ENCODE measurements around the gene HTR5A.

HTR5A gene

GRCh38 chr7:155057076-155057475 is 13.0 kb upstream of the HTR5A start:
- H3K27me3 ChIP-seq (ENCODE audit: insufficient read depth, low read length, poor library complexity): no peaks in the 10 kb centered on the region
- H4K20me1 ChIP-seq (ENCODE audit: insufficient read depth, low read length): no peaks in the 10 kb centered on the region
- no peak for ATAC-seq (ENCODE audit: insufficient read depth, low read depth)
- no peak overlapping the region for H3K27ac ChIP-seq (ENCODE audit: low read length)
- H2AFZ ChIP-seq (ENCODE audit: low read depth, low read length): no peak overlapping the region
- no peaks in the 10 kb centered on the region for H3K79me2 ChIP-seq (ENCODE audit: insufficient read depth, low read length)
- H3K4me1 ChIP-seq (ENCODE audit: insufficient read depth, low read length): no peaks in the 10 kb centered on the region
- H3K9me3 ChIP-seq (ENCODE audit: insufficient read depth, low read length, severe bottlenecking): no peaks in the 10 kb centered on the region
- no peak for DNase-seq
- no peaks in the 10 kb centered on the region for H3K36me3 ChIP-seq (ENCODE audit: insufficient read depth, low read length)
- no peak overlapping the region for H3K4me2 ChIP-seq (ENCODE audit: insufficient read depth, low read length)
- no peak overlapping the region for H3K4me3 ChIP-seq (ENCODE audit: low read depth in 1 of 2, low read length in 2 of 2)
- TF ChIP-seq, protein P1, sequence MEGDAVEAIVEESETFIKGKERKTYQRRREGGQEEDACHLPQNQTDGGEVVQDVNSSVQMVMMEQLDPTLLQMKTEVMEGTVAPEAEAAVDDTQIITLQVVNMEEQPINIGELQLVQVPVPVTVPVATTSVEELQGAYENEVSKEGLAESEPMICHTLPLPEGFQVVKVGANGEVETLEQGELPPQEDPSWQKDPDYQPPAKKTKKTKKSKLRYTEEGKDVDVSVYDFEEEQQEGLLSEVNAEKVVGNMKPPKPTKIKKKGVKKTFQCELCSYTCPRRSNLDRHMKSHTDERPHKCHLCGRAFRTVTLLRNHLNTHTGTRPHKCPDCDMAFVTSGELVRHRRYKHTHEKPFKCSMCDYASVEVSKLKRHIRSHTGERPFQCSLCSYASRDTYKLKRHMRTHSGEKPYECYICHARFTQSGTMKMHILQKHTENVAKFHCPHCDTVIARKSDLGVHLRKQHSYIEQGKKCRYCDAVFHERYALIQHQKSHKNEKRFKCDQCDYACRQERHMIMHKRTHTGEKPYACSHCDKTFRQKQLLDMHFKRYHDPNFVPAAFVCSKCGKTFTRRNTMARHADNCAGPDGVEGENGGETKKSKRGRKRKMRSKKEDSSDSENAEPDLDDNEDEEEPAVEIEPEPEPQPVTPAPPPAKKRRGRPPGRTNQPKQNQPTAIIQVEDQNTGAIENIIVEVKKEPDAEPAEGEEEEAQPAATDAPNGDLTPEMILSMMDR (IDR thresholded peaks at IDR 0.05; ENCODE audit: borderline replicate concordance, extremely low read depth, low read length, poor library complexity, severe bottlenecking): no peak
- TF ChIP-seq EZH2 (IDR thresholded peaks at IDR 0.05; ENCODE audit: borderline replicate concordance, low read depth, low read length, severe bottlenecking): no peak
- H3K9ac ChIP-seq (ENCODE audit: low read depth, low read length): no peak overlapping the region

DNA sequence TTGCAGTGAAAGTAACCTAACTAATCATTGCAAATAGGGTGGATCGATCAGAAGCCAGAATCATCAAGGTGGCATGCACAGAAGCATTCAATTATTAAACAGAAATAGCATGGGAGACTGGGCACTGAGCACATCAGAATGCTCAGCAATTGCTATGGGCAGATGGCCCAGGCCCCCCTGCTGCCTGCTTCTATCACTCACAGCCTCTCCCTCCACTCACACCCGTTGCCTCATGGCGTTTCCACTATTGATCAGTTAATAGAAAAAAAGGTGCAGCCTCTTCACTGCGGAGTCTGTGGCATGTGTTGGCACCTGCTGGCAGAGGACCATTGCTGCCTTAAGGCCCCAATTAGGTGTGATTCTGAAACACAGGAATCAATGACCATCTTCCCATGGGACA is 11.2 kb upstream of the HTR5A start:
- ATAC-seq (ENCODE audit: insufficient read depth, low read depth) (no peak), DNase-seq (no peak)
- no peak overlapping the region for H3K4me3 ChIP-seq (ENCODE audit: low read depth in 1 of 2, low read length in 2 of 2)
- no peak overlapping the region for H2AFZ ChIP-seq (ENCODE audit: low read depth, low read length)
- no peak overlapping the region for H3K9ac ChIP-seq (ENCODE audit: low read depth, low read length)
- H3K4me2 ChIP-seq (ENCODE audit: insufficient read depth, low read length): no peak overlapping the region
- H3K79me2 ChIP-seq (ENCODE audit: insufficient read depth, low read length): no peaks in the 10 kb centered on the region
- TF ChIP-seq, protein P1 (IDR thresholded peaks at IDR 0.05; ENCODE audit: borderline replicate concordance, extremely low read depth, low read length, poor library complexity, severe bottlenecking): no peak
- TF ChIP-seq EZH2 (IDR thresholded peaks at IDR 0.05; ENCODE audit: borderline replicate concordance, low read depth, low read length, severe bottlenecking): no peak
- H3K4me1 ChIP-seq (ENCODE audit: insufficient read depth, low read length): no peaks in the 10 kb centered on the region
- H3K27ac ChIP-seq (ENCODE audit: low read length): no peak overlapping the region
- no peaks in the 10 kb centered on the region for H3K27me3 ChIP-seq (ENCODE audit: insufficient read depth, low read length, poor library complexity)
- H3K9me3 ChIP-seq (ENCODE audit: insufficient read depth, low read length, severe bottlenecking): no peaks in the 10 kb centered on the region
- no peaks in the 10 kb centered on the region for H3K36me3 ChIP-seq (ENCODE audit: insufficient read depth, low read length)
- no peaks in the 10 kb centered on the region for H4K20me1 ChIP-seq (ENCODE audit: insufficient read depth, low read length)

GRCh38 chr7:155059703-155060102 is 10.4 kb upstream of the HTR5A start:
- Histone ChIP-seq H4K20me1 (ENCODE audit: insufficient read depth, low read length) (peaks cover 2% of the 10 kb centered on the region; the same call in 1 of the 2 replicates), H3K27me3 (ENCODE audit: insufficient read depth, low read length, poor library complexity) (no peaks in the 10 kb centered on the region), H3K9me3 (ENCODE audit: insufficient read depth, low read length, severe bottlenecking) (no peaks in the 10 kb centered on the region), H3K4me2 (ENCODE audit: insufficient read depth, low read length) (no peak overlapping the region), H3K4me3 (ENCODE audit: low read depth in 1 of 2, low read length in 2 of 2) (no peak overlapping the region), H2AFZ (ENCODE audit: low read depth, low read length) (no peak overlapping the region), H3K79me2 (ENCODE audit: insufficient read depth, low read length) (no peaks in the 10 kb centered on the region), H3K4me1 (ENCODE audit: insufficient read depth, low read length) (no peaks in the 10 kb centered on the region), H3K27ac (ENCODE audit: low read length) (no peak overlapping the region), H3K36me3 (ENCODE audit: insufficient read depth, low read length) (no peaks in the 10 kb centered on the region), H3K9ac (ENCODE audit: low read depth, low read length) (no peak overlapping the region)
- no peak for ATAC-seq (ENCODE audit: insufficient read depth, low read depth)
- TF ChIP-seq EZH2 (IDR thresholded peaks at IDR 0.05; ENCODE audit: borderline replicate concordance, low read depth, low read length, severe bottlenecking): no peak
- TF ChIP-seq, protein P1 (IDR thresholded peaks at IDR 0.05; ENCODE audit: borderline replicate concordance, extremely low read depth, low read length, poor library complexity, severe bottlenecking): no peak
- no peak for DNase-seq

- DNase-seq (no peak), ATAC-seq (ENCODE audit: insufficient read depth, low read depth) (no peak)
- Histone ChIP-seq H3K36me3 (ENCODE audit: insufficient read depth, low read length) (no peaks in the 10 kb centered on the region), H3K79me2 (ENCODE audit: insufficient read depth, low read length) (no peaks in the 10 kb centered on the region), H3K4me2 (ENCODE audit: insufficient read depth, low read length) (no peak overlapping the region), H3K27me3 (ENCODE audit: insufficient read depth, low read length, poor library complexity) (no peaks in the 10 kb centered on the region), H3K4me1 (ENCODE audit: insufficient read depth, low read length) (no peaks in the 10 kb centered on the region), H3K9ac (ENCODE audit: low read depth, low read length) (no peak overlapping the region), H4K20me1 (ENCODE audit: insufficient read depth, low read length) (peaks cover 2% of the 10 kb centered on the region; the same call in 1 of the 2 replicates), H3K4me3 (ENCODE audit: low read depth in 1 of 2, low read length in 2 of 2) (no peak overlapping the region), H2AFZ (ENCODE audit: low read depth, low read length) (no peak overlapping the region), H3K9me3 (ENCODE audit: insufficient read depth, low read length, severe bottlenecking) (no peaks in the 10 kb centered on the region), H3K27ac (ENCODE audit: low read length) (no peak overlapping the region)
- TF ChIP-seq, protein P1 (IDR thresholded peaks at IDR 0.05; ENCODE audit: borderline replicate concordance, extremely low read depth, low read length, poor library complexity, severe bottlenecking): no peak
- TF ChIP-seq EZH2 (IDR thresholded peaks at IDR 0.05; ENCODE audit: borderline replicate concordance, low read depth, low read length, severe bottlenecking): no peak
Measured at GRCh38 chr7:155062411-155062810, 7.7 kb upstream of the HTR5A start.
